ENCODE data around the gene SLC9A2.

SLC9A2 gene

DNA sequence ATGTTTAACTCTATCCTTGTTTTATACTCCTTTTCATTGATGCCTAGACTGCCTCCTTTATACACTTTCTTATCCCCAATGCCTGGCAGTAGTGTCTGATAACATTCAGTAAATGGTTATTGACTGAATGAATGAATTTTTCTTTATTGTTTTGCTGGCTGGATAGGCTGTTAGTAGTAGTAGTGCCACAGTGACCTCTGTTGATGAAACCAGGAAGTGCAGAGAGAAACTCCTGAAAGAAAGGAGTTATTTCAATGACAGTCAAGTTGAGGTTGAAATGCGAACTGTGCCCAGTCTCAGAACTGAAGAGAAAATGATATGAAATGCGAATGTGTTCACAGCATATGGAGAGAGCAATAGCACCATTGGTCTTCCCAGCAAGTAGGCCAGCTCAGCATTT is 26.8 kb upstream of the SLC9A2 start:
- peak in 1 of 2 experiments; percentile 16 for DNase-seq (ENCODE audit: low read depth in 1 of 2, low spot score in 1 of 2)
- Histone ChIP-seq H3K27ac (replicated peaks) (no peak overlapping the region), H3K4me3 (replicated peaks; ENCODE audit: insufficient read depth, low read length) (no peak overlapping the region), H3K27me3 (ENCODE audit: insufficient read depth, poor library complexity, severe bottlenecking) (no peaks in the 10 kb centered on the region)
- no peak for TF ChIP-seq GABPA (IDR thresholded peaks at IDR 0.05; ENCODE audit: low read depth)
- TF ChIP-seq, protein P1, sequence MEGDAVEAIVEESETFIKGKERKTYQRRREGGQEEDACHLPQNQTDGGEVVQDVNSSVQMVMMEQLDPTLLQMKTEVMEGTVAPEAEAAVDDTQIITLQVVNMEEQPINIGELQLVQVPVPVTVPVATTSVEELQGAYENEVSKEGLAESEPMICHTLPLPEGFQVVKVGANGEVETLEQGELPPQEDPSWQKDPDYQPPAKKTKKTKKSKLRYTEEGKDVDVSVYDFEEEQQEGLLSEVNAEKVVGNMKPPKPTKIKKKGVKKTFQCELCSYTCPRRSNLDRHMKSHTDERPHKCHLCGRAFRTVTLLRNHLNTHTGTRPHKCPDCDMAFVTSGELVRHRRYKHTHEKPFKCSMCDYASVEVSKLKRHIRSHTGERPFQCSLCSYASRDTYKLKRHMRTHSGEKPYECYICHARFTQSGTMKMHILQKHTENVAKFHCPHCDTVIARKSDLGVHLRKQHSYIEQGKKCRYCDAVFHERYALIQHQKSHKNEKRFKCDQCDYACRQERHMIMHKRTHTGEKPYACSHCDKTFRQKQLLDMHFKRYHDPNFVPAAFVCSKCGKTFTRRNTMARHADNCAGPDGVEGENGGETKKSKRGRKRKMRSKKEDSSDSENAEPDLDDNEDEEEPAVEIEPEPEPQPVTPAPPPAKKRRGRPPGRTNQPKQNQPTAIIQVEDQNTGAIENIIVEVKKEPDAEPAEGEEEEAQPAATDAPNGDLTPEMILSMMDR (IDR thresholded peaks at IDR 0.05; ENCODE audit: insufficient read depth, low read length) = peak; percentile 29

DNA sequence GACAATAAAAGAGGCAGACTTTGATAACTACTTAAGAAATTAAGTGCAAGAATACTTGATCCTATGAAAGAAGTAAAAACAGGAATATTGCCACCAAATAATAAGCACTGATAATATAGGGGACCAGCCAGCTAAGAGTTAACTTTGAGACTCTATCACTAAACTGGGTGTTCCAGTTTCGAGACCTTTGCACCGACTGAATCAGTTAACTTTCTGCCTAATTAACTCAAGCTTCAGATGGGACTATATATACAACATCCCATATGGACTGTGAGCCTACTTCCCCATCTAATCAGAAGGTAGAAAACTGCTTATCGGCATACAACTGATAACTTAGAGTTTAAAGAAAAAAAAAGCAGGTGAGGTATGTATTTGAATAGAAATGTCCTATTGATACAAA is 25.8 kb upstream of the SLC9A2 start:
- Histone ChIP-seq H3K27ac (replicated peaks) (no peak overlapping the region), H3K4me3 (replicated peaks; ENCODE audit: insufficient read depth, low read length) (no peak overlapping the region), H3K27me3 (ENCODE audit: insufficient read depth, poor library complexity, severe bottlenecking) (no peaks in the 10 kb centered on the region)
- TF ChIP-seq SPI1 (IDR thresholded peaks at IDR 0.05; ENCODE audit: borderline replicate concordance, low read depth) (no peak), POLR2AphosphoS5 (IDR thresholded peaks at IDR 0.05; ENCODE audit: low read depth) (no peak), GABPA (IDR thresholded peaks at IDR 0.05; ENCODE audit: low read depth) (no peak)
- TF ChIP-seq, protein P2, sequence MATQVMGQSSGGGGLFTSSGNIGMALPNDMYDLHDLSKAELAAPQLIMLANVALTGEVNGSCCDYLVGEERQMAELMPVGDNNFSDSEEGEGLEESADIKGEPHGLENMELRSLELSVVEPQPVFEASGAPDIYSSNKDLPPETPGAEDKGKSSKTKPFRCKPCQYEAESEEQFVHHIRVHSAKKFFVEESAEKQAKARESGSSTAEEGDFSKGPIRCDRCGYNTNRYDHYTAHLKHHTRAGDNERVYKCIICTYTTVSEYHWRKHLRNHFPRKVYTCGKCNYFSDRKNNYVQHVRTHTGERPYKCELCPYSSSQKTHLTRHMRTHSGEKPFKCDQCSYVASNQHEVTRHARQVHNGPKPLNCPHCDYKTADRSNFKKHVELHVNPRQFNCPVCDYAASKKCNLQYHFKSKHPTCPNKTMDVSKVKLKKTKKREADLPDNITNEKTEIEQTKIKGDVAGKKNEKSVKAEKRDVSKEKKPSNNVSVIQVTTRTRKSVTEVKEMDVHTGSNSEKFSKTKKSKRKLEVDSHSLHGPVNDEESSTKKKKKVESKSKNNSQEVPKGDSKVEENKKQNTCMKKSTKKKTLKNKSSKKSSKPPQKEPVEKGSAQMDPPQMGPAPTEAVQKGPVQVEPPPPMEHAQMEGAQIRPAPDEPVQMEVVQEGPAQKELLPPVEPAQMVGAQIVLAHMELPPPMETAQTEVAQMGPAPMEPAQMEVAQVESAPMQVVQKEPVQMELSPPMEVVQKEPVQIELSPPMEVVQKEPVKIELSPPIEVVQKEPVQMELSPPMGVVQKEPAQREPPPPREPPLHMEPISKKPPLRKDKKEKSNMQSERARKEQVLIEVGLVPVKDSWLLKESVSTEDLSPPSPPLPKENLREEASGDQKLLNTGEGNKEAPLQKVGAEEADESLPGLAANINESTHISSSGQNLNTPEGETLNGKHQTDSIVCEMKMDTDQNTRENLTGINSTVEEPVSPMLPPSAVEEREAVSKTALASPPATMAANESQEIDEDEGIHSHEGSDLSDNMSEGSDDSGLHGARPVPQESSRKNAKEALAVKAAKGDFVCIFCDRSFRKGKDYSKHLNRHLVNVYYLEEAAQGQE (IDR thresholded peaks at IDR 0.05; ENCODE audit: insufficient replicate concordance, low read depth) = no peak
- TF ChIP-seq, protein P1 (IDR thresholded peaks at IDR 0.05; ENCODE audit: insufficient read depth, low read length) = no peak
- DNase-seq (ENCODE audit: low read depth in 1 of 2, low spot score in 1 of 2) = no peak

DNA sequence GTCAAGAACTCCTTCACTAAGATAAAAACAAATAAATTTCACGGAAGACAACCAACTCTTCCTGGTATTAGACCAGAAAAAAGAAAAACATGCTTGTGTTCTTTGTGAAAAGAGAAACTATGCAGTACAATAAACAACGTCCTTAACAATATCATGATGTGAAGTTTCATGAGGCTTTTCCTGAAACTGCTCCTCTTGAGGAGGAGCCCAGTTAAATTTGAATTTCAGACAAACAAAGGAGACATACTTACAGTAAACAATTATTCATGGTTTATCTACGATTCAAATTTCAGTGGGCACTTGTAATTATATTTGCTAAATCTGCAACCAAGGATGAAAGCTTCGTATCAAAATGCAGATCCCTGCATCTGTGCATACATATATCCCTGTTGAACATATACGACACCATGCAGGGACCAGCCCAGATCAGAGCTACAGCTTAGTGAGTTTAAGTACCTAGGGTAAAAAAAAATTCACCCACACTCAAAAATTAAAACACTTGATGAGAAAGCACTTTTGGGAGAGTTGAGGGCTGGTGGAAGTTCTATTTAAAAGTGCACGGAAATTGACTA is 24.8 kb upstream of the SLC9A2 start:
- TF ChIP-seq SPI1 (IDR thresholded peaks at IDR 0.05; ENCODE audit: borderline replicate concordance, low read depth) (no peak), POLR2AphosphoS5 (IDR thresholded peaks at IDR 0.05; ENCODE audit: low read depth) (no peak), GABPA (IDR thresholded peaks at IDR 0.05; ENCODE audit: low read depth) (no peak)
- TF ChIP-seq, protein P1 (IDR thresholded peaks at IDR 0.05; ENCODE audit: insufficient read depth, low read length) = no peak
- TF ChIP-seq, protein P2 (IDR thresholded peaks at IDR 0.05; ENCODE audit: insufficient replicate concordance, low read depth) = no peak
- no peak overlapping the region for H3K4me3 ChIP-seq (replicated peaks; ENCODE audit: insufficient read depth, low read length)
- no peaks in the 10 kb centered on the region for H3K27me3 ChIP-seq (ENCODE audit: insufficient read depth, poor library complexity, severe bottlenecking)
- no peak for DNase-seq (ENCODE audit: low read depth in 1 of 2, low spot score in 1 of 2)
- no peak overlapping the region for H3K27ac ChIP-seq (replicated peaks)

DNA sequence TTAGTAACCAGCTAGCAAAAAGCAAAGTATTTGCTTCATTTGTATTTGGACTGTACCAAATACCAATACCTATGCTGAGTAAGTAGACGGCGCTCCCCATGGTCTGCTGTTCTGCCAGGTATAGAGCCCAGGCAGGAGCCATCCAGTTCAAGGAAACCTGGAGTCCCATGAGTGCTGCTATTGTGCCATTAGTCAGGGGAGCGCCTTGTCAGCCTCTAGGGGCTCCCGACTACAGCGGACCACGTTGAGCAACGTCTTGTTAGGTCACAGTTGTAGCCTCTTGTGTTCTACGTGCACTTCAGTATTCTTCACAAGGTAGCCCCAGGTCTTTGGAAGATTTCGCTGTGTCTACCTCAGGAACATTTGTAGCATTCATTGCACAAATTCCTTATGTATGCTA is 21.6 kb upstream of the SLC9A2 start:
- no peaks in the 10 kb centered on the region for H3K27me3 ChIP-seq (ENCODE audit: insufficient read depth, poor library complexity, severe bottlenecking)
- TF ChIP-seq GABPA (IDR thresholded peaks at IDR 0.05; ENCODE audit: low read depth) (no peak), POLR2AphosphoS5 (IDR thresholded peaks at IDR 0.05; ENCODE audit: low read depth) (no peak), SPI1 (IDR thresholded peaks at IDR 0.05; ENCODE audit: borderline replicate concordance, low read depth) (no peak)
- TF ChIP-seq, protein P1 (IDR thresholded peaks at IDR 0.05; ENCODE audit: insufficient read depth, low read length) = no peak
- TF ChIP-seq, protein P2 (IDR thresholded peaks at IDR 0.05; ENCODE audit: insufficient replicate concordance, low read depth) = no peak
- no peak for DNase-seq (ENCODE audit: low read depth in 1 of 2, low spot score in 1 of 2)
- H3K27ac ChIP-seq (replicated peaks) = no peak overlapping the region
- no peak overlapping the region for H3K4me3 ChIP-seq (replicated peaks; ENCODE audit: insufficient read depth, low read length)
